Esophagus squamous epithelium (tissue), 5 donors: ENCODE measurements around the gene AEN. TPM values are rescaled to one million over a fixed set of nuclear protein-coding genes. Genes with fewer than 3 reads are reported as not detected.
A peak's percentile ranks its signal among the peaks of the same experiment; 100 is the strongest.

Source experiments
- DNase-seq: peaks from one replicate; lab custom pipeline; 2025; lab: John Stamatoyannopoulos, UW
- H3K27ac ChIP-seq, 4 donors: fragments of 200-600 bp; sonication (generic); one replicate each; pipeline ENCODE4 v1.5.1; 2016 to 2019; ENCODE audit warnings: mild to moderate bottlenecking in 1 of 4
- H3K27me3 ChIP-seq, 4 donors: fragments of 200-600 bp; sonication (generic); 1 replicate in 3 of 4; 2 replicates in 1 of 4; pipeline versions ENCODE4 v1.5.1 to v1.6.0; 2017 to 2021; ENCODE audit warnings: antibody characterized with exemption in 1 of 4
- H3K36me3 ChIP-seq, 3 donors: fragments of 200-600 bp; sonication (generic); one replicate each; pipeline ENCODE4 v1.5.1; 2016 to 2019
- H3K4me1 ChIP-seq, 3 donors: fragments of 200-600 bp; sonication (generic); one replicate each; pipeline ENCODE4 v1.5.1; 2017 to 2019
- H3K4me3 ChIP-seq, 4 donors: fragments of 200-600 bp; sonication (generic); 1 replicate in 3 of 4; 2 replicates in 1 of 4; pipeline ENCODE4 v1.5.1; 2016 to 2019; ENCODE audit warnings: mild to moderate bottlenecking in 2 of 4, moderate library complexity in 1 of 4
- H3K9me3 ChIP-seq, 3 donors: fragments of 200-600 bp; sonication (generic); one replicate each; pipeline ENCODE4 v1.5.1; 2016 to 2019
- POLR2A ChIP-seq, 4 donors: fragments of 450-650 bp; IDR thresholded peaks; one replicate each; pipeline ENCODE4 v1.6.1; 2017; ENCODE audit warnings: antibody characterized with exemption in 4 of 4, mild to moderate bottlenecking in 4 of 4, moderate library complexity in 3 of 4
- WGBS, 2 donors: methylation state at CpG; one replicate each; pipeline ENCODE4 v1.1.5; 2018; 5-methylcytosine and 5-hydroxymethylcytosine counted together
- intact Hi-C: fragments of 100-400 bp; cut with DNase I; formaldehyde crosslinking; loops from one replicate; pipeline ENCODE4 v1.15.0; 2022
- total RNA-seq, 4 donors: library from RNA; depleted of rRNA; stranded (reverse); fragments of >200 nt; gene quantifications; one replicate each; pipeline ENCODE4 v1.1.0, GENCODE V29; 2016
- TF ChIP-seq, protein P1 (sequence below), 6 experiments: fragments of 450-650 bp in 4 of 6; fragments of 200-600 bp in 2 of 6; sonication (generic) in 2 of 6; IDR thresholded peaks; one replicate each; pipeline ENCODE4 v1.5.1; 2016 to 2019; ENCODE audit warnings: antibody characterized with exemption in 6 of 6, mild to moderate bottlenecking in 4 of 6, moderate library complexity in 4 of 6
- donor health status: DM: yes; HTN: yes; CAD: no.

AEN gene
- total RNA-seq, 4 donors from 2014 or later: 13.4 to 31.4 (median 18.1) TPM

DNA sequence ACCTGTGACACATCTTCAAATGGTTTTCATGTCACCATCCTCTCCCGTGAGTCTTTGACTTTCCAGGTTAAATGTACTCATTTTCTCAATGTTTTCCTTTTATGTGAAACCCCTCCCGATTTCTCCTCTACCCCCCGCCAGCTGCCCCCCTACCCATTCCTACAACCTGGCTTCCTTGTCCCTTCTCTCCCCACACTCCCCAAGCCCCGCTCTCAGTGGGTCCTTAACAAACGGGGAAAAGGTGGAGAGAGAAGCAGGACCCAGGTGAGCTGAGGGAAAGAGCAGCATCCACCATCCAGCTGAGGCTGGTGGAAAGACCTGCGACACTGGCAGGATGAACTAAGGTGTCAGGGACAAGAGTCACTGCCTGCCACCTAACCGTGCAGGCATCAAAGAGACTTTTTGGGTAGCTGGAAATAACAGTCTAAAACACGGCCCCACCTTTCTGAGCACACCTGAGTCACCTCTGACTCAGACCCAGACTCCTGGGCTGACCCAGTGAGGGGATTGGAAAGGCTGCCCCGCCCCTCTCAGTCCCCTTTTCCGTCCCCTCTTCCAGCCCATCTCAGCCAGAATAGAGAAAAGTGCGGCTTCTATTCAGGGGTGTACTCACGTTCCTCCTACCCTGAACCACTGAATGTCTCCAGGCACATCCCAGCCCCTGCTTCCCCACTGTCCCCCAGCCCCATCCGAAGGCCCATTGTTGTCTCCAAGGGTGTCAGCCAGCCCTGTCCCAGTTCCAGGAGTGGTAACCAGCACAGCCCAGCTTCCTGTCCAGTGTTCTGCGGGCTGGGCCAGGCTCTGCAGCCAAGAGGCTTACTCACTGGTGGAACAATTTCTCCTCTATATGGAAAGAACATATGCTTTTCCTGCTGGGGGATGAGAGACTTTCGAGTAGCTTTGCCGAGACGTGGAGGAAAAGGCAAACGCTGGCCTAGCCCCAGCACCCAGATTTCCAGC is 38.1 kb downstream of the AEN start:
- Histone ChIP-seq H3K36me3 (no peaks in the 10 kb centered on the region), H3K9me3 (no peaks in the 10 kb centered on the region), H3K4me1 (peaks cover 7 to 45% (median 9%) of the 10 kb centered on the region in 3 donors), H3K4me3 (no peak overlapping the region), H3K27me3 (peaks cover 0 to 9% (median 0%) of the 10 kb centered on the region in 4 donors), H3K27ac (peak overlapping the region; percentile 43 to 71 (median 52))
- WGBS, 2 donors: 36 to 39% methylated on average over 14 to 17 of the region's 18 CpGs
- DNase-seq: no peak
- intact Hi-C loops: loop anchor here (10.0 kb wide), 1 partner anchor 176 kb away; no protein-coding TSS in a partner anchor
- TF ChIP-seq POLR2A (IDR thresholded peaks at IDR 0.05): no peak
- TF ChIP-seq, protein P1, sequence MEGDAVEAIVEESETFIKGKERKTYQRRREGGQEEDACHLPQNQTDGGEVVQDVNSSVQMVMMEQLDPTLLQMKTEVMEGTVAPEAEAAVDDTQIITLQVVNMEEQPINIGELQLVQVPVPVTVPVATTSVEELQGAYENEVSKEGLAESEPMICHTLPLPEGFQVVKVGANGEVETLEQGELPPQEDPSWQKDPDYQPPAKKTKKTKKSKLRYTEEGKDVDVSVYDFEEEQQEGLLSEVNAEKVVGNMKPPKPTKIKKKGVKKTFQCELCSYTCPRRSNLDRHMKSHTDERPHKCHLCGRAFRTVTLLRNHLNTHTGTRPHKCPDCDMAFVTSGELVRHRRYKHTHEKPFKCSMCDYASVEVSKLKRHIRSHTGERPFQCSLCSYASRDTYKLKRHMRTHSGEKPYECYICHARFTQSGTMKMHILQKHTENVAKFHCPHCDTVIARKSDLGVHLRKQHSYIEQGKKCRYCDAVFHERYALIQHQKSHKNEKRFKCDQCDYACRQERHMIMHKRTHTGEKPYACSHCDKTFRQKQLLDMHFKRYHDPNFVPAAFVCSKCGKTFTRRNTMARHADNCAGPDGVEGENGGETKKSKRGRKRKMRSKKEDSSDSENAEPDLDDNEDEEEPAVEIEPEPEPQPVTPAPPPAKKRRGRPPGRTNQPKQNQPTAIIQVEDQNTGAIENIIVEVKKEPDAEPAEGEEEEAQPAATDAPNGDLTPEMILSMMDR (IDR thresholded peaks at IDR 0.05): no peak

DNA sequence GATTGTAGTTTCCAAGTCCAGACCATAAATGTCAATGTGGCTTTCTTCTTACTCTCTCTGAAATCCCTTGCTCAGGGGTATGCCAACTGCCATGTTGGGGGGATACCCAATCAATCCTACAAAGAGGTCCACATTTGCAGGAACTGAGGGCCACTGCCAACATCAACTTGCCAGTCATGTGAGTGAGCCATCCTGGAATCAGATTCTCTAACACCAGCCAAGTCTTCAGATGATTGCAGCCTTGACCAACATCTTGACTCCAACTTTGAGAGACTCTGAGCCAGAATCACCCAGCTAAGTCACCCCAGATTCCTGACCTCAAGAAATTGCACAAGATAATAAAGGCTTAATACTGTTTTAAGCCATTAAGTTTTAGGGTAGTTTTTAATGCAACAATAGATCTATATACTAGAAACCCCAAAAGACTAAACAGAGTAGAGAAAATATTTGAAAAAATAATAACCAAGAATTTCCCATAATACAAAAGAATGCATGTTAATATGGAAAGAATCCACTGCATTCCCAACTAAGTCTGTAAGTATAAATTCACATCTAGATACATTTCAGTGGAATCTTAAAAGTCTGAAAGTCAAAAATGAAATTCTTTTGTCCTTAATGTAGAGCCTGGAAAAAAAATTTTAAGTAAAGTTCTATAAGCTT is 40.0 kb downstream of the AEN start:
- Histone ChIP-seq H3K4me1 (peaks cover 7 to 48% (median 9%) of the 10 kb centered on the region in 3 donors), H3K27ac (no peak overlapping the region), H3K4me3 (no peak overlapping the region), H3K36me3 (no peaks in the 10 kb centered on the region), H3K9me3 (no peaks in the 10 kb centered on the region), H3K27me3 (peaks cover 0 to 9% (median 0%) of the 10 kb centered on the region in 4 donors)
- TF ChIP-seq POLR2A (IDR thresholded peaks at IDR 0.05): no peak
- TF ChIP-seq, protein P1 (IDR thresholded peaks at IDR 0.05): no peak
- intact Hi-C loops: no loop called here
- DNase-seq: no peak

DNA sequence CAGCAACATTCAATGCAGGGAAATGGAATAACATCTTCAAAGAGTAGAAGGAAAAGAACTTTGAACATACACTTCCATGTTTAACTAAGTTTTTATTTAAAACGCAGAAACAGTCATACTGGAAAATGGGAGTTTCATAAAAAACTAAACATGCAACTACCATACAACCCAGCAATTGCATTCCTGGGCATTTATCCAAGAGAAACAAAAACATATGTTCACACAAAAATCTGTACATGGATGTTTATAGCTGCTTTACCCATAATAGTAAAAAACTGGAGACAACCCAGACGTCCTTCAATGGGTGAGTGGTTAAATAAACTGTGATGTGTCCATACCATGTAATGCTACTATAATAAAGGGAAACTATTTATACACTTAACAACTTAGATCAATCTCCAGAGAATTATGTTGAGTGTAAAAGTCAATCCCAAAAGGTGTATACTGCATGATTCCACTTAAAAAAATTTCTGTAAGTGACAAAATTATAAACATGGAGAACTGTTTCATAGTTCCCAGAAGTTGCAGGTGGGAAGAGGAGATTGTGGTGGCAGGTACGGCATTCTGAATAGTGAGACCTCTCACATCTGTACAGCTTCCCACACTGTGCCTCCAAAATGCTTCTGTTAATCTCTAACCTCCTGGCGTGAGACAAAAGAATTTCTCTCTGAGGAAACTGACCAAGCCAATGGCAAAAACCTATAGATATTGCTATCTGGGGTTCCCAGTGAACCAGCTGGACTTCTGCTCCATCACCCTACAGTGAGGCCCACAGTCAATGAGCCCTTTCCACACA is 40.8 kb downstream of the AEN start:
- no peak for DNase-seq
- no peak overlapping the region for H3K4me3 ChIP-seq
- intact Hi-C loops: no loop called here
- H3K9me3 ChIP-seq: no peaks in the 10 kb centered on the region
- no peak overlapping the region for H3K27ac ChIP-seq
- H3K36me3 ChIP-seq: no peaks in the 10 kb centered on the region
- H3K27me3 ChIP-seq: peaks cover 0 to 8% (median 0%) of the 10 kb centered on the region in 4 donors
- TF ChIP-seq, protein P1 (IDR thresholded peaks at IDR 0.05): no peak
- TF ChIP-seq POLR2A (IDR thresholded peaks at IDR 0.05): no peak
- peaks cover 7 to 48% (median 9%) of the 10 kb centered on the region in 3 donors for H3K4me1 ChIP-seq
- WGBS, 2 donors: 69 to 77% methylated on average over 3 to 4 of the region's 4 CpGs

DNA sequence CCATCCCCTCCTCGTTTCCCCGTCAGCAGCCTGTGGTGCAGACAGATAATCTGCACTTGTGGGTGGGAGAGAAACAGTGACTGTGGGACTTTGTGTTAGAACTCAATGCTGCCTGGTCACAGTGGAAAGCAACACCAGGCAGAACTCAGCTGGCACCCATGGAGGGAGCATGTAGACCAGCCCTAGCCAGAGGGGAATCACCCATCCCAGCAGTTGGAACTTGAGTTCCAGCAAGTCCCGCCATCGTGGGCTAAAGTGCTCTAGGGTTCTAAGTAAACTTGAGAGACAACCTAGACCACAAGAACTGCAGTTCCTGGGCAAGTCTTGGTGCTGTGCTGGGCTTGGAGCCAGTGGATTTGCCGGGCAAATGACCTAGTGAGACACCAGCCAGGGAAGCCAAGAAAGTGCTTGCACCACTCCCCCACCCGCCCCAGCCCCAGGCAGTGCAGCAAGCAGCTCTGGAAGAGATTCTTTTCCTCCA is 42.0 kb downstream of the AEN start:
- 49 to 100% methylated on average over 2 to 5 of the region's 6 CpGs for WGBS, 2 donors
- Histone ChIP-seq H3K4me1 (peaks cover 7 to 38% (median 9%) of the 10 kb centered on the region in 3 donors), H3K36me3 (no peaks in the 10 kb centered on the region), H3K27me3 (no peaks in the 10 kb centered on the region), H3K9me3 (no peaks in the 10 kb centered on the region), H3K27ac (no peak overlapping the region), H3K4me3 (no peak overlapping the region)
- DNase-seq: no peak
- intact Hi-C loops: no loop called here
- no peak for TF ChIP-seq POLR2A (IDR thresholded peaks at IDR 0.05)
- TF ChIP-seq, protein P1 (IDR thresholded peaks at IDR 0.05): no peak
